Loucy (cell line): ENCODE results near the gene SERPINE3.

ENCODE experiments used
- H2AFZ ChIP-seq: fragments of 200-600 bp; sonication (generic); 2 replicates; pipeline ENCODE4 v1.6.0; 2016; ENCODE audit warnings: antibody characterized with exemption, mild to moderate bottlenecking, low read length, moderate library complexity
- H3F3A ChIP-seq: fragments of 200-600 bp; 2 replicates; pipeline ENCODE4 v1.6.0; 2016; ENCODE audit warnings: antibody characterized with exemption, low read depth, mild to moderate bottlenecking
- H3K27me3 ChIP-seq: fragments of 200-600 bp; sonication (generic); 2 replicates; pipeline ENCODE4 v1.6.1; 2014; ENCODE audit warnings: low read length, mild to moderate bottlenecking; ENCODE audit not compliant: insufficient read depth, poor library complexity, severe bottlenecking
- H3K36me3 ChIP-seq: fragments of 200-600 bp; sonication (generic); 2 replicates; pipeline ENCODE4 v1.6.1; 2016; ENCODE audit warnings: low read length; ENCODE audit not compliant: insufficient read depth
- H3K4me1 ChIP-seq: fragments of 200-600 bp; sonication (generic); 2 replicates; pipeline ENCODE4 v1.5.1; 2014; ENCODE audit warnings: low read length, mild to moderate bottlenecking; ENCODE audit not compliant: insufficient read depth, poor library complexity, severe bottlenecking
- H3K4me2 ChIP-seq: fragments of 200-600 bp; sonication (generic); 2 replicates; pipeline ENCODE4 v1.6.0; 2014; ENCODE audit warnings: antibody characterized with exemption, low read length, low read depth, mild to moderate bottlenecking; ENCODE audit not compliant: poor library complexity, severe bottlenecking
- H3K4me3 ChIP-seq: fragments of 200-600 bp; sonication (generic); 2 replicates; pipeline ENCODE4 v1.5.1; 2014; ENCODE audit warnings: low read length, mild to moderate bottlenecking, mixed read lengths; ENCODE audit not compliant: poor library complexity, severe bottlenecking
- H3K79me2 ChIP-seq: fragments of 200-600 bp; sonication (generic); 2 replicates; pipeline ENCODE4 v1.6.1; 2014; ENCODE audit warnings: low read length; ENCODE audit not compliant: insufficient read depth
- H3K9ac ChIP-seq: fragments of 200-600 bp; sonication (generic); 2 replicates; pipeline ENCODE4 v1.6.0; 2014; ENCODE audit warnings: mild to moderate bottlenecking, low read depth, low read length, moderate library complexity; ENCODE audit not compliant: poor library complexity, severe bottlenecking
- H3K9me2 ChIP-seq: fragments of 200-600 bp; sonication (generic); replicated peaks from 2 replicates; pipeline ENCODE4 v1.6.1; 2016; ENCODE audit warnings: low read depth, low read length, mixed read lengths
- H3K9me3 ChIP-seq: fragments of 200-600 bp; sonication (generic); 2 replicates; pipeline ENCODE4 v1.6.1; 2014; ENCODE audit warnings: mild to moderate bottlenecking, antibody characterized with exemption, low read length, low read depth; ENCODE audit not compliant: insufficient read depth
- H4K20me1 ChIP-seq: fragments of 200-600 bp; sonication (generic); 2 replicates; pipeline ENCODE4 v1.6.0; 2014; ENCODE audit warnings: antibody characterized with exemption, low read length, mild to moderate bottlenecking; ENCODE audit not compliant: insufficient read depth, poor library complexity, severe bottlenecking
- EZH2phosphoT487 ChIP-seq: fragments of 200-600 bp; IDR thresholded peaks from 2 replicates; pipeline ENCODE4 v1.6.1; 2018; ENCODE audit warnings: antibody characterized with exemption, mild to moderate bottlenecking, moderate library complexity, borderline replicate concordance
- TF ChIP-seq, protein P1 (sequence below): fragments of 200-600 bp; sonication (generic); conservative IDR thresholded peaks from 2 replicates; pipeline ENCODE4 v1.5.1; 2014; ENCODE audit warnings: mild to moderate bottlenecking, antibody characterized with exemption, low read length

Gene SERPINE3

DNA sequence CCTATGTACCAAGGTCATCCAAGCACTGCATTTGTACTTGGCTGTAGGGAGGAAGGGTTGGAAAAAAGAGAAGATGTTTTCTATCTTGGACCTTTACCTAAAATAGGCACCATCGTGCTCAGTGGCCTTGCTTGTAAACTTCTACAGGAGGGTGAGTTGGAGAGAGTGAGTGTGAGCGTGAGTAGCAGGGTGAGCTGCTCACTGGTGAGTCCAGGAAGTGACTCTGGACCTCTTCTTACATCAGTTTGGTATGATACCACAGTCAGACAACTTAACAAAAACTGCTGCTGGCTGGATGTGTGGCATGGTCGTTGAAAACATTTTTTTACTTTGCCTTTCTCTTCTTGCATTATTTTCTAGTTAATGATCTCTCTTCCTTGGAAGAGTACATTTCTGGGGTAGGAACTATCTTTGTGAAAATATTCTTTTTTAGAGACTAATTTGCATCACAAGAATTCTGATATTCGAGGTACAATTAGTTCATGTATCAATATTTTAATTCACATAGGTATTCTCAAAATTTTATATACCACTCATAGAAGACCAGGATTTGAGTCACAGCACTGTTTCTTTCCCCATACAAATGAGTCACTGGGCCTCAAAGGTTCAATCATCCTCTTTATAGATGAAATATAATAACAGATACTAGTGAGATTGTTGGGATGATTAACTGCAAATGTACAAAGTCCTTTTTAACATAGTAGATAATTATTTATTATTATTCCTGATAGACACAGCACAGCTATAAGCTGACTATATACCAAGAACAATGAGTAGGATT is 651 bp downstream of the SERPINE3 start:
- no peak overlapping the region for H3K4me2 ChIP-seq
- H3K27me3 ChIP-seq = no peaks in the 10 kb centered on the region
- no peaks in the 10 kb centered on the region for H3F3A ChIP-seq
- H3K79me2 ChIP-seq = no peaks in the 10 kb centered on the region
- H3K9me2 ChIP-seq = no peaks in the 10 kb centered on the region
- H2AFZ ChIP-seq = no peak overlapping the region
- no peaks in the 10 kb centered on the region for H3K4me1 ChIP-seq
- no peak overlapping the region for H3K9ac ChIP-seq
- H3K9me3 ChIP-seq = no peaks in the 10 kb centered on the region
- H3K36me3 ChIP-seq = no peaks in the 10 kb centered on the region
- H4K20me1 ChIP-seq = no peaks in the 10 kb centered on the region
- no peak for TF ChIP-seq EZH2phosphoT487
- TF ChIP-seq, protein P1, sequence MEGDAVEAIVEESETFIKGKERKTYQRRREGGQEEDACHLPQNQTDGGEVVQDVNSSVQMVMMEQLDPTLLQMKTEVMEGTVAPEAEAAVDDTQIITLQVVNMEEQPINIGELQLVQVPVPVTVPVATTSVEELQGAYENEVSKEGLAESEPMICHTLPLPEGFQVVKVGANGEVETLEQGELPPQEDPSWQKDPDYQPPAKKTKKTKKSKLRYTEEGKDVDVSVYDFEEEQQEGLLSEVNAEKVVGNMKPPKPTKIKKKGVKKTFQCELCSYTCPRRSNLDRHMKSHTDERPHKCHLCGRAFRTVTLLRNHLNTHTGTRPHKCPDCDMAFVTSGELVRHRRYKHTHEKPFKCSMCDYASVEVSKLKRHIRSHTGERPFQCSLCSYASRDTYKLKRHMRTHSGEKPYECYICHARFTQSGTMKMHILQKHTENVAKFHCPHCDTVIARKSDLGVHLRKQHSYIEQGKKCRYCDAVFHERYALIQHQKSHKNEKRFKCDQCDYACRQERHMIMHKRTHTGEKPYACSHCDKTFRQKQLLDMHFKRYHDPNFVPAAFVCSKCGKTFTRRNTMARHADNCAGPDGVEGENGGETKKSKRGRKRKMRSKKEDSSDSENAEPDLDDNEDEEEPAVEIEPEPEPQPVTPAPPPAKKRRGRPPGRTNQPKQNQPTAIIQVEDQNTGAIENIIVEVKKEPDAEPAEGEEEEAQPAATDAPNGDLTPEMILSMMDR = no peak
- no peak overlapping the region for H3K4me3 ChIP-seq

DNA sequence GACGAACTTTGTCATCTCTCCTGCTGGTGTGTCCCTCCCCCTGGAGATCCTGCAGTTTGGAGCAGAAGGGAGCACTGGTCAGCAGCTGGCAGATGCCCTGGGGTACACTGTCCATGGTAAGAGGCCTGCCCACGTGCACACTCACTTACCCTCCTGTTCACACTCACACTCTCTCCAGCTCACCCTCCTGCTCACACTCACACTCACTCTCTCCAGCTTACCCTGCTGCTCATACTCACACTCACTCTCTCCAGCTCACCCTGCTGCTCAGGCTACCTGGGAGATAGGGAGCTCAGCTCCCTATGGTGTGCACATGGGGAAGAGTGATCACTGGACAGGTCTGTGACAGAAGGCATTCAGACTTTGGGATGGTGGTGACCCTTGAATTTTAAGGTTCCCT is 1.7 kb downstream of the SERPINE3 start:
- Histone ChIP-seq H3K9me3 (no peaks in the 10 kb centered on the region), H2AFZ (no peak overlapping the region), H3K9me2 (no peaks in the 10 kb centered on the region), H3F3A (no peaks in the 10 kb centered on the region), H4K20me1 (no peaks in the 10 kb centered on the region), H3K36me3 (no peaks in the 10 kb centered on the region), H3K4me3 (no peak overlapping the region), H3K9ac (no peak overlapping the region), H3K79me2 (no peaks in the 10 kb centered on the region), H3K27me3 (no peaks in the 10 kb centered on the region), H3K4me1 (no peaks in the 10 kb centered on the region), H3K4me2 (no peak overlapping the region)
- TF ChIP-seq EZH2phosphoT487 = no peak
- TF ChIP-seq, protein P1 = no peak

DNA sequence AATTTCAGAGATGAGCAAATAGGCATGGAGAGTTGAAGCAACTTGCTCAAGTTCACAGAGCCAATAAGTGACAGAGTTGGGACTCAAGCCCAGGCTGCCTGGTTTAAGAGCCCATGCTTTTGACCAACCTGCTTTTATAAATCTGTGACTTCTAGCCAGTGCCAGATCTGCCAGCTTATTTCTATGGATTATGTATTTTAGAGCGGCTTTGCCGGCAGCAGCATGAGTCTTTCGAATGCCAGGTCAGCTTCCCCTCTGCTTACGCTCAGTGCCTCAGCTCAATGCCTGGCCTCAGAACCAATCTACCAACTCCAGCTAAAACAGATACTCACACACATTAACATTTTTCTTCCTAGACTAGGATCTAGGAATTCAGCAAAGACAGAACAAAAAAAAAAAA is 2.3 kb downstream of the SERPINE3 start:
- TF ChIP-seq, protein P1 = no peak
- TF ChIP-seq EZH2phosphoT487 = no peak

More for the DNA sequence above, 2.3 kb downstream of the SERPINE3 start:
- Histone ChIP-seq H3K4me3 (no peak overlapping the region), H3K79me2 (no peaks in the 10 kb centered on the region), H3K27me3 (no peaks in the 10 kb centered on the region), H2AFZ (no peak overlapping the region), H3K4me2 (no peak overlapping the region), H3K9me2 (no peaks in the 10 kb centered on the region), H3K9me3 (no peaks in the 10 kb centered on the region), H4K20me1 (no peaks in the 10 kb centered on the region), H3K9ac (no peak overlapping the region), H3K4me1 (no peaks in the 10 kb centered on the region), H3K36me3 (no peaks in the 10 kb centered on the region), H3F3A (no peaks in the 10 kb centered on the region)
